Sigmoid colon (tissue), 7 donors: ENCODE data around the gene FBXO17. TPM values are rescaled to one million over a fixed set of nuclear protein-coding genes. Genes with fewer than 3 reads are reported as not detected.

ENCODE experiments used
- DNase-seq: peaks from one replicate; pipeline ENCODE4 v3.0.0-alpha.2; 2019
- H3K27ac ChIP-seq, 4 donors: fragments of 200-600 bp; sonication (generic); one replicate each; pipeline ENCODE4 v1.5.1; 2016 to 2019; ENCODE audit warnings: mild to moderate bottlenecking in 1 of 4
- H3K27me3 ChIP-seq, 3 donors: fragments of 200-600 bp; sonication (generic); one replicate each; pipeline ENCODE4 v1.5.1; 2019; ENCODE audit warnings: mild to moderate bottlenecking in 1 of 3
- H3K36me3 ChIP-seq, 4 donors: fragments of 200-600 bp; sonication (generic); one replicate each; pipeline ENCODE4 v1.5.1; 2016 to 2019
- H3K4me1 ChIP-seq, 4 donors: fragments of 200-600 bp; sonication (generic); one replicate each; pipeline ENCODE4 v1.5.1; 2017 to 2019
- H3K4me3 ChIP-seq, 4 donors: fragments of 200-600 bp; sonication (generic); one replicate each; pipeline ENCODE4 v1.5.1; 2017 to 2019; ENCODE audit warnings: mild to moderate bottlenecking in 2 of 4, moderate library complexity in 1 of 4
- H3K9me3 ChIP-seq, 4 donors: fragments of 200-600 bp in 3 of 4; sonication (generic) in 3 of 4; one replicate each; pipeline versions ENCODE4 v1.5.1 to v1.6.1; 2013 to 2019
- EP300 ChIP-seq, 4 donors: sonication (generic); formaldehyde crosslinking; IDR thresholded peaks; one replicate each; pipeline ENCODE4 v1.6.1; 2017; ENCODE audit warnings: antibody characterized with exemption in 4 of 4
- POLR2A ChIP-seq, 2 donors: fragments of 450-650 bp; IDR thresholded peaks; one replicate each; pipeline ENCODE4 v1.6.1; 2016; ENCODE audit warnings: antibody characterized with exemption in 2 of 2, mild to moderate bottlenecking in 2 of 2, moderate library complexity in 2 of 2
- POLR2AphosphoS5 ChIP-seq, 4 donors: sonication (generic); formaldehyde crosslinking; IDR thresholded peaks; one replicate each; pipeline ENCODE4 v1.6.1; 2017; ENCODE audit warnings: antibody characterized with exemption in 4 of 4
- WGBS, 2 donors: extraction: QIAGEN DNeasy Blood & Tissue Kit; methylation state at CpG; one replicate each; pipeline ENCODE4 v1.1.7; 2013; 5-methylcytosine and 5-hydroxymethylcytosine counted together
- intact Hi-C: fragments of 100-400 bp; cut with DNase I; formaldehyde crosslinking; loops from one replicate; pipeline ENCODE4 v1.15.1; 2023
- polyA plus RNA-seq, 3 donors: library from polyadenylated mRNA; stranded (reverse); fragments of 200-250 nt; gene quantifications; one replicate each; pipeline ENCODE4 v1.2.3, GENCODE V29; 2013
- total RNA-seq, 4 donors: library from RNA; depleted of rRNA; stranded (reverse); fragments of >200 nt; gene quantifications; one replicate each; pipeline ENCODE4 v1.1.0, GENCODE V29; 2016
- TF ChIP-seq, protein P1 (sequence below), 4 experiments: fragments of 450-650 bp in 3 of 4; fragments of 200-600 bp in 1 of 4; IDR thresholded peaks; one replicate each; pipeline ENCODE4 v1.5.1; 2016 to 2019; ENCODE audit warnings: antibody characterized with exemption in 4 of 4, mild to moderate bottlenecking in 3 of 4, moderate library complexity in 2 of 4
- donor health status: healthy with polysubstance abuse.
- donor health status: Bipolar disorder and iron deficiency.
- donor health status: healthy.

Gene FBXO17
- total and polyA plus RNA-seq, 7 donors: 1.6 to 28.6 (median 20.3) TPM

DNA sequence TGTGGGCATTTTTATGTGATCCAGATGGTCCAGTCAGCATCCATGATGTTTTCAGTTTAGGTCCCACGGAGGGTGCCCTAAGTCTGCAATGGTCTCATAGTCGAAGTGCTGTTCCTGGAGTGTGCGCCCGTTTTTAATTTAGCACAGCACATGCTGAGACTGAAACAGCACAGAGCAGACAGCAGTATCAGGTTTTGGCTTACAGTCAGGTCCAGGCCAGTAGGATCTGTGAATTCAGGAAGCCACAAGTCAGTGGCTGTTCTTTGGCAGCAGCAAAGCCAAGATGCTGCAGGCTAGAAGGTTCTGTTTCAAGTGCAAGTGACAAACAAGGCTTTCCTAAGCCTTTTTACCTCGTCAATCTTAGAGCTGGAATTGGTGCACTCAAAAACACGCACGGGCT, 38.5 kb upstream of the FBXO17 start:
- Histone ChIP-seq H3K36me3 (no peaks in the 10 kb centered on the region), H3K9me3 (no peaks in the 10 kb centered on the region), H3K27ac (no peak overlapping the region), H3K4me1 (no peaks in the 10 kb centered on the region), H3K4me3 (no peak overlapping the region), H3K27me3 (no peaks in the 10 kb centered on the region)
- no peak for DNase-seq
- no peak for TF ChIP-seq POLR2AphosphoS5 (IDR thresholded peaks at IDR 0.05)
- TF ChIP-seq EP300 (IDR thresholded peaks at IDR 0.05): no peak
- TF ChIP-seq, protein P1, sequence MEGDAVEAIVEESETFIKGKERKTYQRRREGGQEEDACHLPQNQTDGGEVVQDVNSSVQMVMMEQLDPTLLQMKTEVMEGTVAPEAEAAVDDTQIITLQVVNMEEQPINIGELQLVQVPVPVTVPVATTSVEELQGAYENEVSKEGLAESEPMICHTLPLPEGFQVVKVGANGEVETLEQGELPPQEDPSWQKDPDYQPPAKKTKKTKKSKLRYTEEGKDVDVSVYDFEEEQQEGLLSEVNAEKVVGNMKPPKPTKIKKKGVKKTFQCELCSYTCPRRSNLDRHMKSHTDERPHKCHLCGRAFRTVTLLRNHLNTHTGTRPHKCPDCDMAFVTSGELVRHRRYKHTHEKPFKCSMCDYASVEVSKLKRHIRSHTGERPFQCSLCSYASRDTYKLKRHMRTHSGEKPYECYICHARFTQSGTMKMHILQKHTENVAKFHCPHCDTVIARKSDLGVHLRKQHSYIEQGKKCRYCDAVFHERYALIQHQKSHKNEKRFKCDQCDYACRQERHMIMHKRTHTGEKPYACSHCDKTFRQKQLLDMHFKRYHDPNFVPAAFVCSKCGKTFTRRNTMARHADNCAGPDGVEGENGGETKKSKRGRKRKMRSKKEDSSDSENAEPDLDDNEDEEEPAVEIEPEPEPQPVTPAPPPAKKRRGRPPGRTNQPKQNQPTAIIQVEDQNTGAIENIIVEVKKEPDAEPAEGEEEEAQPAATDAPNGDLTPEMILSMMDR (IDR thresholded peaks at IDR 0.05): no peak
- TF ChIP-seq POLR2A (IDR thresholded peaks at IDR 0.05): no peak
- 81 to 85% methylated on average over 7 of the region's 7 CpGs for WGBS, 2 donors
- intact Hi-C loops: no loop called here

DNA sequence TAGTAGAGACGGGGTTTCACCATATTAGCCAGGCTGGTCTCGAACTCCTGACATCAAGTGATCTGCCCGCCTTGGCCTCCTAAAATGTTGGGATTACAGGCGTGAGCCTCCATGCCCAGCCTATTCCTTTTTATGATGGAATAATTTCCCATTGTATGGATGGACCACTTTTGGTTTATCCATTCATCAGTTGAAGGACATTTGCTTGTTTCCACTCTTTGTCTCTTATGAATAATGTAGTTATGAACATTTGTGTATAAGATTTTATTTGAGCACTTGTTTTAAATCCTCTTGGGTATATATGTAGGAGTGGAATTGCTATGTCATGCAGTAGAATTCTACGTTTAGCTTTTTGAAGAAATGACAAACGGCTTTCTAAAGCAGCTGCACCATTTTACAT, 33.5 kb upstream of the FBXO17 start:
- no peak overlapping the region for H3K27ac ChIP-seq
- intact Hi-C loops: no loop called here

DNA sequence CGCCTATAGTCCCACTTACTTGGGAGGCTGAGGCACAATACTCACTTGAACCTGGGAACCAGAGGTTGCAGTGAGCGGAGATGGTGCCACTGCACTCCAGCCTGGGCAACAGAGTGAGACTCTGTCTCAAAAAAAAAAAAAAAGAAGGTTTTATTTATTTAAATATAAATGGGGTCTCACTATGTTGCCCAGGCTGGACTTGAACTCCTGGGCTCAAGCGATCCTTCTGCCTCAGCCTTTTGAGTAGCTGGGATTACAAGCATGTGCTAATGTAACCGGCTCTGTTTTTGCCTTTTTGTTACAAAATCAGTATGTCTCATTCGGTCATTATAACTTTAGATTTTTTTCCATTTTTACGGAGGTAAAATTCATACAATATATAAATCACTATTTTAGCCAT, 32.6 kb upstream of the FBXO17 start:
- DNase-seq: no peak
- intact Hi-C loops: no loop called here
- Histone ChIP-seq H3K27ac (no peak overlapping the region), H3K27me3 (no peaks in the 10 kb centered on the region), H3K36me3 (no peaks in the 10 kb centered on the region), H3K4me3 (no peak overlapping the region), H3K9me3 (no peaks in the 10 kb centered on the region), H3K4me1 (no peaks in the 10 kb centered on the region)
- no peak for TF ChIP-seq EP300 (IDR thresholded peaks at IDR 0.05)
- no peak for TF ChIP-seq POLR2AphosphoS5 (IDR thresholded peaks at IDR 0.05)
- TF ChIP-seq, protein P1 (IDR thresholded peaks at IDR 0.05): no peak
- no peak for TF ChIP-seq POLR2A (IDR thresholded peaks at IDR 0.05)
- whole genome bisulfite sequencing, 2 donors: 93 to 94% methylated on average over 6 of the region's 6 CpGs

More for the DNA sequence above, 33.5 kb upstream of the FBXO17 start:
- no peak for DNase-seq
- TF ChIP-seq POLR2A (IDR thresholded peaks at IDR 0.05): no peak
- no peak for TF ChIP-seq EP300 (IDR thresholded peaks at IDR 0.05)
- no peak for TF ChIP-seq POLR2AphosphoS5 (IDR thresholded peaks at IDR 0.05)
- TF ChIP-seq, protein P1 (IDR thresholded peaks at IDR 0.05): no peak
- no peaks in the 10 kb centered on the region for H3K4me1 ChIP-seq
- WGBS, 2 donors: 79 to 83% methylated on average over 6 of the region's 6 CpGs
- no peak overlapping the region for H3K4me3 ChIP-seq
- H3K36me3 ChIP-seq: no peaks in the 10 kb centered on the region
- H3K27me3 ChIP-seq: no peaks in the 10 kb centered on the region
- no peaks in the 10 kb centered on the region for H3K9me3 ChIP-seq

GRCh38 chr19:39007096-39007495, 31.6 kb upstream of the FBXO17 start:
- intact Hi-C loops: no loop called here
- Histone ChIP-seq H3K9me3 (no peaks in the 10 kb centered on the region), H3K4me1 (no peaks in the 10 kb centered on the region), H3K36me3 (no peaks in the 10 kb centered on the region), H3K4me3 (no peak overlapping the region), H3K27ac (no peak overlapping the region), H3K27me3 (no peaks in the 10 kb centered on the region)
- TF ChIP-seq POLR2A (IDR thresholded peaks at IDR 0.05): no peak
- TF ChIP-seq, protein P1 (IDR thresholded peaks at IDR 0.05): no peak
- TF ChIP-seq POLR2AphosphoS5 (IDR thresholded peaks at IDR 0.05): no peak
- no peak for TF ChIP-seq EP300 (IDR thresholded peaks at IDR 0.05)
- WGBS, 2 donors: 18 to 55% methylated on average over 3 of the region's 3 CpGs
- no peak for DNase-seq

- no peak for TF ChIP-seq POLR2AphosphoS5 (IDR thresholded peaks at IDR 0.05)
- TF ChIP-seq EP300 (IDR thresholded peaks at IDR 0.05): no peak
- no peak for TF ChIP-seq POLR2A (IDR thresholded peaks at IDR 0.05)
- TF ChIP-seq, protein P1 (IDR thresholded peaks at IDR 0.05): no peak
- no peak overlapping the region for H3K4me3 ChIP-seq
- no peaks in the 10 kb centered on the region for H3K9me3 ChIP-seq
- no peaks in the 10 kb centered on the region for H3K36me3 ChIP-seq
- no peak for DNase-seq
- no peaks in the 10 kb centered on the region for H3K27me3 ChIP-seq
- intact Hi-C loops: no loop called here
- H3K4me1 ChIP-seq: no peaks in the 10 kb centered on the region
- WGBS, 2 donors: 75 to 79% methylated on average over 9 of the region's 9 CpGs
- no peak overlapping the region for H3K27ac ChIP-seq
These were observed 28.9 kb upstream of the FBXO17 start for GRCh38 chr19:39004403-39004802.
